Left kidney (tissue), 2 donors: ENCODE measurements around the gene SLC29A3. TPM values are rescaled to one million over a fixed set of nuclear protein-coding genes. Genes with fewer than 3 reads are reported as not detected.

Source experiments
- DNase-seq: peaks from one replicate; pipeline ENCODE4 v3.0.0-alpha.2; 2013
- polyA plus RNA-seq: library from polyadenylated mRNA; unstranded; fragments of 120-200 nt; gene quantifications from one replicate; pipeline ENCODE4 v1.2.1, GENCODE V29; 2013; ENCODE audit not compliant: insufficient read length

Gene SLC29A3
- polyA plus RNA-seq, 1 donor, result 7.0 TPM

- no peak for DNase-seq
These were observed 48.2 kb downstream of the SLC29A3 start for GRCh38 chr10:71367271-71367670.

GRCh38 chr10:71368176-71368575 is 49.1 kb downstream of the SLC29A3 start:
- no peak for DNase-seq

- no peak for DNase-seq
These were observed 49.6 kb downstream of the SLC29A3 start for GRCh38 chr10:71368643-71369042.

- DNase-seq, result no peak
These were observed 50.5 kb downstream of the SLC29A3 start for GRCh38 chr10:71369602-71370001.

GRCh38 chr10:71370031-71370430 is 51.0 kb downstream of the SLC29A3 start:
- no peak for DNase-seq

GRCh38 chr10:71371750-71372166 is 52.7 kb downstream of the SLC29A3 start:
- DNase-seq, result no peak

GRCh38 chr10:71372882-71373495 is 53.9 kb downstream of the SLC29A3 start:
- DNase-seq, result no peak

- DNase-seq, result no peak
These were observed 55.6 kb downstream of the SLC29A3 start for GRCh38 chr10:71374481-71375233.

- DNase-seq, result no peak
These were observed 56.9 kb downstream of the SLC29A3 start for GRCh38 chr10:71375952-71376351.

- no peak for DNase-seq
These were observed 59.5 kb downstream of the SLC29A3 start for GRCh38 chr10:71378336-71379117.

GRCh38 chr10:71379118-71379766 is 60.2 kb downstream of the SLC29A3 start:
- DNase-seq, result no peak

- no peak for DNase-seq
These were observed 61.8 kb downstream of the SLC29A3 start for GRCh38 chr10:71380841-71381240.

GRCh38 chr10:71381611-71382010 is 62.6 kb downstream of the SLC29A3 start:
- no peak for DNase-seq

GRCh38 chr10:71382028-71382427 is 63.0 kb downstream of the SLC29A3 start:
- DNase-seq, result no peak

GRCh38 chr10:71382757-71383156 is 63.7 kb downstream of the SLC29A3 start:
- DNase-seq, result no peak

GRCh38 chr10:71383972-71384687 is 65.1 kb downstream of the SLC29A3 start:
- DNase-seq, result no peak

- no peak for DNase-seq
These were observed 69.1 kb downstream of the SLC29A3 start for GRCh38 chr10:71388171-71388570.

- DNase-seq, result no peak
These were observed 69.7 kb downstream of the SLC29A3 start for GRCh38 chr10:71388583-71389310.

- no peak for DNase-seq
These were observed 70.9 kb downstream of the SLC29A3 start for GRCh38 chr10:71389768-71390460.

GRCh38 chr10:71390461-71390835 is 71.4 kb downstream of the SLC29A3 start:
- no peak for DNase-seq
